Neural cell (in vitro differentiated cells): Measurements from ENCODE around the gene TMEM183A.

Experiments
- EP300 ChIP-seq: fragments of 450-650 bp; conservative IDR thresholded peaks from 2 replicates; pipeline ENCODE4 v1.6.1; 2014; ENCODE audit warnings: antibody characterized with exemption, mild to moderate bottlenecking, moderate library complexity; ENCODE audit not compliant: poor library complexity, severe bottlenecking
- EZH2 ChIP-seq: fragments of 200-600, 300-800 bp; shearing (Covaris generic), sonication (generic); IDR thresholded peaks from 2 replicates; pipeline ENCODE4 v1.6.1; 2014; ENCODE audit warnings: antibody characterized with exemption, low read length, borderline replicate concordance, mild to moderate bottlenecking; ENCODE audit not compliant: insufficient read depth, poor library complexity, severe bottlenecking
- POLR2AphosphoS5 ChIP-seq: IDR thresholded peaks from 2 replicates; pipeline ENCODE4 v1.6.1; 2012
- RAD21 ChIP-seq: fragments of 450-650 bp; conservative IDR thresholded peaks from 2 replicates; pipeline ENCODE4 v1.6.1; 2014; ENCODE audit warnings: antibody characterized with exemption, mild to moderate bottlenecking, moderate library complexity
- SMC3 ChIP-seq: fragments of 450-650 bp; conservative IDR thresholded peaks from 2 replicates; pipeline ENCODE4 v1.6.1; 2014; ENCODE audit warnings: antibody characterized with exemption, mild to moderate bottlenecking, moderate library complexity; ENCODE audit not compliant: poor library complexity
- TF ChIP-seq, protein P1 (sequence below): fragments of 450-650 bp; IDR thresholded peaks from 2 replicates; pipeline ENCODE4 v1.5.1; 2014; ENCODE audit warnings: antibody characterized with exemption, mild to moderate bottlenecking, moderate library complexity; ENCODE audit not compliant: poor library complexity, severe bottlenecking

DNA sequence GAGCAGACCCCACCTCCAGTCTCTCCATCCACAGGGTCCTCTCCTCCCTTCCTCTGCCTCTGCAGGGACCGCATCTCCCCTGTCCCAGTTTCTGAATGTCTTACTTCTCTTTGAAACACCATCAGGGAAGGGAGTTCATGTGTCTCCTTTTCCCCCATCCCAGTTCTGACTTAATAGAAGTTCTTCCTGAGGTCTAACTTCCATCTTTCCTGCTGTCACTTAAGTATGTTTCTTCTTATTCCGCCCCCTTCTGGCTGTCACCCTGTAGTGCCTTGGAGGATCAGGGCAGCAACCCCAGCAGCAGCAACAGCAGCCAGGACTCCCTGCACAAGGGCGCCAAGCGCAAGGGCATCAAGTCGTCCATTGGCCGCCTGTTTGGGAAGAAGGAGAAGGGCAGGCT is 49.3 kb downstream of the TMEM183A start:
- TF ChIP-seq, protein P1, sequence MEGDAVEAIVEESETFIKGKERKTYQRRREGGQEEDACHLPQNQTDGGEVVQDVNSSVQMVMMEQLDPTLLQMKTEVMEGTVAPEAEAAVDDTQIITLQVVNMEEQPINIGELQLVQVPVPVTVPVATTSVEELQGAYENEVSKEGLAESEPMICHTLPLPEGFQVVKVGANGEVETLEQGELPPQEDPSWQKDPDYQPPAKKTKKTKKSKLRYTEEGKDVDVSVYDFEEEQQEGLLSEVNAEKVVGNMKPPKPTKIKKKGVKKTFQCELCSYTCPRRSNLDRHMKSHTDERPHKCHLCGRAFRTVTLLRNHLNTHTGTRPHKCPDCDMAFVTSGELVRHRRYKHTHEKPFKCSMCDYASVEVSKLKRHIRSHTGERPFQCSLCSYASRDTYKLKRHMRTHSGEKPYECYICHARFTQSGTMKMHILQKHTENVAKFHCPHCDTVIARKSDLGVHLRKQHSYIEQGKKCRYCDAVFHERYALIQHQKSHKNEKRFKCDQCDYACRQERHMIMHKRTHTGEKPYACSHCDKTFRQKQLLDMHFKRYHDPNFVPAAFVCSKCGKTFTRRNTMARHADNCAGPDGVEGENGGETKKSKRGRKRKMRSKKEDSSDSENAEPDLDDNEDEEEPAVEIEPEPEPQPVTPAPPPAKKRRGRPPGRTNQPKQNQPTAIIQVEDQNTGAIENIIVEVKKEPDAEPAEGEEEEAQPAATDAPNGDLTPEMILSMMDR, result no peak
- TF ChIP-seq EP300, result no peak
- no peak for TF ChIP-seq EZH2
- no peak for TF ChIP-seq RAD21
- no peak for TF ChIP-seq SMC3
- no peak for TF ChIP-seq POLR2AphosphoS5
